OCI-LY7 (cell line): ENCODE measurements around the gene SAXO2. TPM values are rescaled to one million over a fixed set of nuclear protein-coding genes. Genes with fewer than 3 reads are reported as not detected.

Experiments
- BruUV-seq: library from RNA; stranded (reverse); fragments of 400-500 nt; replicated peaks from 2 replicates; lab custom pipeline; 2021; lab: Mats Ljungman, UMichigan
- CTCF ChIA-PET: fragments of 300-600 bp; sonication (Branson Sonifier 250); formaldehyde crosslinking; loops from one replicate; lab custom pipeline; 2022; ENCODE audit warnings: antibody characterized with exemption; ENCODE audit not compliant: unreplicated experiment; lab: Charles Lee
- POLR2A ChIA-PET: fragments of 300-600 bp; sonication (Branson Sonifier 250); formaldehyde crosslinking; loops from one replicate; lab custom pipeline; 2022; ENCODE audit warnings: antibody characterized with exemption; lab: Charles Lee
- DNase-seq: peaks from one replicate; pipeline ENCODE4 v3.0.0-alpha.2; 2015; ENCODE audit warnings: low spot score
- H2AFZ ChIP-seq: fragments of 200-600 bp; sonication (generic), shearing (Covaris generic); 2 replicates; pipeline ENCODE4 v1.6.1; 2014; ENCODE audit warnings: mild to moderate bottlenecking, antibody characterized with exemption, low read length, moderate library complexity
- H3K27ac ChIP-seq: fragments of 200-600 bp; sonication (generic); 2 replicates; pipeline ENCODE4 v1.5.1; 2014; ENCODE audit warnings: mixed run types, low read depth, mild to moderate bottlenecking, moderate library complexity, low read length, inconsistent platforms; ENCODE audit not compliant: poor library complexity, severe bottlenecking
- H3K36me3 ChIP-seq: fragments of 200-600 bp; sonication (generic); 2 replicates; pipeline ENCODE4 v1.6.1; 2014; ENCODE audit warnings: mild to moderate bottlenecking, antibody characterized with exemption, low read length, moderate library complexity, mixed read lengths; ENCODE audit not compliant: insufficient read depth
- H3K4me1 ChIP-seq: fragments of 200-600 bp; sonication (generic); 2 replicates; pipeline ENCODE4 v1.5.1; 2014; ENCODE audit warnings: mild to moderate bottlenecking, low read length; ENCODE audit not compliant: insufficient read depth, poor library complexity, severe bottlenecking
- H3K4me2 ChIP-seq: fragments of 200-600 bp; sonication (generic); 2 replicates; pipeline ENCODE4 v1.6.1; 2014; ENCODE audit warnings: mild to moderate bottlenecking, low read length
- H3K4me3 ChIP-seq: fragments of 200-600 bp; sonication (generic); 2 replicates; pipeline ENCODE4 v1.5.1; 2014; ENCODE audit warnings: mild to moderate bottlenecking, low read depth, low read length; ENCODE audit not compliant: poor library complexity, severe bottlenecking
- H3K79me2 ChIP-seq: fragments of 200-600 bp; sonication (generic); 2 replicates; pipeline ENCODE4 v1.6.1; 2016; ENCODE audit warnings: low read depth, mild to moderate bottlenecking, low read length, moderate library complexity, mixed read lengths; ENCODE audit not compliant: insufficient read depth
- H3K9me2 ChIP-seq: fragments of 200-600 bp; sonication (generic); 2 replicates; pipeline ENCODE4 v1.6.1; 2016; ENCODE audit warnings: mild to moderate bottlenecking, low read length, mixed read lengths; ENCODE audit not compliant: insufficient read depth
- H3K9me3 ChIP-seq: fragments of 200-600 bp; sonication (generic); 2 replicates; pipeline ENCODE4 v1.6.1; 2014; ENCODE audit warnings: mild to moderate bottlenecking, mixed run types, low read length, mixed read lengths
- H4K20me1 ChIP-seq: fragments of 200-600 bp; sonication (generic); 2 replicates; pipeline ENCODE4 v1.6.1; 2014; ENCODE audit warnings: mild to moderate bottlenecking, antibody characterized with exemption, low read length, moderate library complexity, mixed read lengths; ENCODE audit not compliant: insufficient read depth
- CTCF ChIP-seq: fragments of 200-600 bp; sonication (generic); conservative IDR thresholded peaks from 2 replicates; pipeline ENCODE4 v1.5.1; 2014; ENCODE audit warnings: mild to moderate bottlenecking, antibody characterized with exemption, low read length, moderate library complexity, mixed read lengths
- EZH2phosphoT487 ChIP-seq: fragments of 200-600 bp; sonication (generic); IDR thresholded peaks from 2 replicates; pipeline ENCODE4 v1.6.1; 2018; ENCODE audit warnings: low read depth, borderline replicate concordance, mild to moderate bottlenecking, mixed run types, antibody characterized with exemption, low read length, moderate library complexity, mixed read lengths
- intact Hi-C: fragments of 100-400 bp; cut with micrococcal nuclease; formaldehyde crosslinking; loops from one replicate; pipeline ENCODE4 v1.10.0; 2022; ENCODE audit not compliant: unreplicated experiment
- total RNA-seq, 2 experiments: library from RNA; depleted of rRNA in 1 of 2; stranded (reverse); fragments of >200 nt in 1 of 2; shearing (Covaris generic) in 1 of 2; gene quantifications; 2 replicates each; pipeline ENCODE4 v1.2.3, GENCODE V29; 2014 to 2022

Gene SAXO2
- total RNA-seq, 2 experiments from 2014 or later: 1.9 to 6.5 TPM

DNA sequence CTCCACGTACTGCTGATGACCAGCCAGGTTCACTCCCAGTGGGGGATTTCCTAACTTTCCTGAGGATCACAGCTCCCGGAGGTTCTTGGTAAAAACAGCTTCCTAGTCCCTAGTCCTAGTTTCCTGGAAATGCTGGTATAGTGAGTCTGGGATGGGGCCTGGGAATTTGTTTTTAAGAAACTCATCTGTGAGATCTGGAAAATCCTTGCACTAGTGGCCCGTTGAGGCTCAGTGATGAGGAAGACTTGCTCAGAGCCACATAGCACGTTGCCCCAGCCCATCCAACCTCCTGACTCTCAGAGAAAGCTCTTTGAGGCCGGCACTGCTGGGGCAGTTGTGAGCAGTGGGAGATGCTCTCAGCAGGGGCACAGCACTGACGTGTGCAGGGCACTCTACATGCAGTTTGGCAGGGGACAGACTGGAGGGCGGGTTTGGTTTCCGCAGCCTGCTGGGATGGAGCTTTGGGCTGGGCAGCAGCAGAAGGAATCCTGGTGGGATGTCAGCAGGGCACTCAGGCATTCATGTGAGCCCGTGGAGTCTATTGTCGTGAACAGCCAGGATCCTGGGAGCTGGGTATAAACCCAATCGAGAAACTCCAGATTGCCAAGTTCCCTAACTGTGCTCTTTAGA is 31.6 kb downstream of the SAXO2 start:
- no peak for DNase-seq
- intact Hi-C loops: no loop called here
- Histone ChIP-seq H3K4me1 (no peaks in the 10 kb centered on the region), H2AFZ (no peak overlapping the region), H3K4me3 (no peak overlapping the region), H3K27ac (no peak overlapping the region), H3K9me3 (no peaks in the 10 kb centered on the region), H3K79me2 (no peaks in the 10 kb centered on the region), H4K20me1 (no peaks in the 10 kb centered on the region), H3K4me2 (no peak overlapping the region), H3K36me3 (no peaks in the 10 kb centered on the region), H3K9me2 (no peaks in the 10 kb centered on the region)
- ChIA-PET CTCF (interaction anchor here (0.7 kb wide), 1 partner anchor 14 kb away, joined by 3 read pairs; no protein-coding TSS in a partner anchor), POLR2A (no interaction called here)
- no peak for TF ChIP-seq CTCF
- BruUV-seq: no TSS peak

GRCh38 chr15:82297546-82297945 is 34.9 kb downstream of the SAXO2 start:
- no peaks in the 10 kb centered on the region for H3K79me2 ChIP-seq
- no peaks in the 10 kb centered on the region for H3K9me2 ChIP-seq
- CTCF ChIA-PET: no interaction called here
- no peak overlapping the region for H3K4me3 ChIP-seq
- no peak overlapping the region for H3K4me2 ChIP-seq
- no peaks in the 10 kb centered on the region for H3K9me3 ChIP-seq
- H3K4me1 ChIP-seq: no peaks in the 10 kb centered on the region
- intact Hi-C loops: no loop called here
- no TSS peak for BruUV-seq
- POLR2A ChIA-PET: no interaction called here
- H4K20me1 ChIP-seq: no peaks in the 10 kb centered on the region
- no peak overlapping the region for H3K27ac ChIP-seq
- H2AFZ ChIP-seq: no peak overlapping the region
- no peak for DNase-seq
- H3K36me3 ChIP-seq: no peaks in the 10 kb centered on the region
- no peak for TF ChIP-seq EZH2phosphoT487

GRCh38 chr15:82298032-82298431 is 35.4 kb downstream of the SAXO2 start:
- ChIA-PET CTCF (no interaction called here), POLR2A (no interaction called here)
- BruUV-seq: no TSS peak
- H3K36me3 ChIP-seq: no peaks in the 10 kb centered on the region
- H3K9me3 ChIP-seq: no peaks in the 10 kb centered on the region
- no peak overlapping the region for H3K27ac ChIP-seq
- H2AFZ ChIP-seq: no peak overlapping the region
- H3K4me3 ChIP-seq: no peak overlapping the region
- no peaks in the 10 kb centered on the region for H3K9me2 ChIP-seq
- no peaks in the 10 kb centered on the region for H3K79me2 ChIP-seq
- TF ChIP-seq EZH2phosphoT487: no peak
- no peak for TF ChIP-seq CTCF
- H3K4me2 ChIP-seq: no peak overlapping the region
- no peak for DNase-seq
- H4K20me1 ChIP-seq: no peaks in the 10 kb centered on the region
- intact Hi-C loops: no loop called here
- no peaks in the 10 kb centered on the region for H3K4me1 ChIP-seq
